ENCODE results near the gene SMPD4. TPM values are rescaled to one million over a fixed set of nuclear protein-coding genes. Genes with fewer than 3 reads are reported as not detected.

SMPD4 gene
- total and polyA plus RNA-seq, 5 donors, result 19.9 to 24.8 (median 24.1) TPM

Other genes starting within 250 kb of the SMPD4 start
- gene RAB6C, start 201.9 kb downstream of the SMPD4 start, total RNA-seq, result under 1 TPM in 1 of 4 donors, not detected in 3; 0.14 TPM
- 0.07 TPM for gene RAB6C, start 201.9 kb downstream of the SMPD4 start, polyA plus RNA-seq
- under 1 TPM in 3 of 4 donors, not detected in 1; 0.08 to 0.23 (median 0.15) TPM for gene POTEF, start 52.4 kb downstream of the SMPD4 start, total RNA-seq
- gene POTEF, start 52.4 kb downstream of the SMPD4 start, polyA plus RNA-seq, result 0.05 TPM
- 1 to 10 TPM in 2 of 4 donors, under 1 TPM in 2; 0.72 to 2.2 (median 1.1) TPM for gene CCDC74B, start 36.5 kb downstream of the SMPD4 start, total RNA-seq
- 1.9 TPM for gene CCDC74B, start 36.5 kb downstream of the SMPD4 start, polyA plus RNA-seq
- 100 to 1,000 TPM; 222 to 339 (median 260) TPM for gene MZT2B, start 660 bp upstream of the SMPD4 start, total RNA-seq
- gene MZT2B, start 660 bp upstream of the SMPD4 start, polyA plus RNA-seq, result 287 TPM
- 10 to 100 TPM in 2 of 4 donors, 1 to 10 TPM in 2; 2.8 to 17.2 (median 9.4) TPM for gene TUBA3E, start 16.8 kb upstream of the SMPD4 start, total RNA-seq
- gene TUBA3E, start 16.8 kb upstream of the SMPD4 start, polyA plus RNA-seq, result 28.8 TPM
- gene IMP4, start 161.3 kb upstream of the SMPD4 start, total RNA-seq, result 10 to 100 TPM; 48.0 to 59.9 (median 55.8) TPM
- 50.4 TPM for gene IMP4, start 161.3 kb upstream of the SMPD4 start, polyA plus RNA-seq
- gene PTPN18, start 174.5 kb upstream of the SMPD4 start, total RNA-seq, result 10 to 100 TPM; 22.9 to 26.0 (median 24.8) TPM
- gene PTPN18, start 174.5 kb upstream of the SMPD4 start, polyA plus RNA-seq, result 16.4 TPM